ENCODE results near the gene NFASC.

Gene NFASC

DNA sequence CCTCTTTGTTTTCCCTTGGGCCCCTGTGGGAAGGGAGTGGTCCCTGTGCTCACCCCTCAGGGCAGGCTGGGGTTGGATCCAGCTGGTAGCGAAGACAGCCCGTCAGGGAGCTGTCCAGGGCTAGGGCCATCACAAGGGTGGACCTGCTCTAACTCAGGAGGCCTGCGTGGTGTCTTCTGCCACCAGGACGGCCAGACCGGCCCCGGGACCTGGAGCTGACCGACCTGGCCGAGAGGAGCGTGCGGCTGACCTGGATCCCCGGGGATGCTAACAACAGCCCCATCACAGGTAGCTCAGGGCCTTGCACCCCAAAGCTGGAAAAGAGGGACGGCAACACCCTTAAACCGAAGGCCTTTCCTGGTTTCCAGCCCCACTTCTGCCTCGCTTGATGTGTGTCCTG, 108.1 kb downstream of the NFASC start:
- no peaks in the 10 kb centered on the region for H3K4me1 ChIP-seq
- H3K4me3 ChIP-seq, result no peak overlapping the region
- H3K9me3 ChIP-seq, result no peaks in the 10 kb centered on the region
- H3K27ac ChIP-seq, result no peak overlapping the region
- intact Hi-C loops (cut with DNase I; ENCODE audit: low total_unique reads), result no loop called here
- TF ChIP-seq, protein P1, sequence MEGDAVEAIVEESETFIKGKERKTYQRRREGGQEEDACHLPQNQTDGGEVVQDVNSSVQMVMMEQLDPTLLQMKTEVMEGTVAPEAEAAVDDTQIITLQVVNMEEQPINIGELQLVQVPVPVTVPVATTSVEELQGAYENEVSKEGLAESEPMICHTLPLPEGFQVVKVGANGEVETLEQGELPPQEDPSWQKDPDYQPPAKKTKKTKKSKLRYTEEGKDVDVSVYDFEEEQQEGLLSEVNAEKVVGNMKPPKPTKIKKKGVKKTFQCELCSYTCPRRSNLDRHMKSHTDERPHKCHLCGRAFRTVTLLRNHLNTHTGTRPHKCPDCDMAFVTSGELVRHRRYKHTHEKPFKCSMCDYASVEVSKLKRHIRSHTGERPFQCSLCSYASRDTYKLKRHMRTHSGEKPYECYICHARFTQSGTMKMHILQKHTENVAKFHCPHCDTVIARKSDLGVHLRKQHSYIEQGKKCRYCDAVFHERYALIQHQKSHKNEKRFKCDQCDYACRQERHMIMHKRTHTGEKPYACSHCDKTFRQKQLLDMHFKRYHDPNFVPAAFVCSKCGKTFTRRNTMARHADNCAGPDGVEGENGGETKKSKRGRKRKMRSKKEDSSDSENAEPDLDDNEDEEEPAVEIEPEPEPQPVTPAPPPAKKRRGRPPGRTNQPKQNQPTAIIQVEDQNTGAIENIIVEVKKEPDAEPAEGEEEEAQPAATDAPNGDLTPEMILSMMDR (IDR thresholded peaks at IDR 0.05), result no peak
- H3K36me3 ChIP-seq, result peaks cover 0 to 71% (median 15%) of the 10 kb centered on the region in 3 donors
- no peaks in the 10 kb centered on the region for H3K27me3 ChIP-seq
- DNase-seq, result no peak

DNA sequence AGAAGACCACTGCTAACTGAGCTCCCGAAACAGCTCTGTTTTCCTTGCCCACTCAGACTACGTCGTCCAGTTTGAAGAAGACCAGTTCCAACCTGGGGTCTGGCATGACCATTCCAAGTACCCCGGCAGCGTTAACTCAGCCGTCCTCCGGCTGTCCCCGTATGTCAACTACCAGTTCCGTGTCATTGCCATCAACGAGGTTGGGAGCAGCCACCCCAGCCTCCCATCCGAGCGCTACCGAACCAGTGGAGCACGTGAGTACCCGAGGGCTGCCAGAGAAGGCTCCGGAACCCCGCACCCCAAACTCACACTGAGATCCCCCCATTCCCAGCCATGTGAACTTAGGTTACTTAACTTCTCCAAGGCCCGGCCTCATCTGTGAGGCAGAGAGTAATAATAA, 108.6 kb downstream of the NFASC start:
- TF ChIP-seq, protein P1 (IDR thresholded peaks at IDR 0.05), result no peak
- DNase-seq, result no peak
- peaks cover 0 to 67% (median 15%) of the 10 kb centered on the region in 3 donors for H3K36me3 ChIP-seq

DNA sequence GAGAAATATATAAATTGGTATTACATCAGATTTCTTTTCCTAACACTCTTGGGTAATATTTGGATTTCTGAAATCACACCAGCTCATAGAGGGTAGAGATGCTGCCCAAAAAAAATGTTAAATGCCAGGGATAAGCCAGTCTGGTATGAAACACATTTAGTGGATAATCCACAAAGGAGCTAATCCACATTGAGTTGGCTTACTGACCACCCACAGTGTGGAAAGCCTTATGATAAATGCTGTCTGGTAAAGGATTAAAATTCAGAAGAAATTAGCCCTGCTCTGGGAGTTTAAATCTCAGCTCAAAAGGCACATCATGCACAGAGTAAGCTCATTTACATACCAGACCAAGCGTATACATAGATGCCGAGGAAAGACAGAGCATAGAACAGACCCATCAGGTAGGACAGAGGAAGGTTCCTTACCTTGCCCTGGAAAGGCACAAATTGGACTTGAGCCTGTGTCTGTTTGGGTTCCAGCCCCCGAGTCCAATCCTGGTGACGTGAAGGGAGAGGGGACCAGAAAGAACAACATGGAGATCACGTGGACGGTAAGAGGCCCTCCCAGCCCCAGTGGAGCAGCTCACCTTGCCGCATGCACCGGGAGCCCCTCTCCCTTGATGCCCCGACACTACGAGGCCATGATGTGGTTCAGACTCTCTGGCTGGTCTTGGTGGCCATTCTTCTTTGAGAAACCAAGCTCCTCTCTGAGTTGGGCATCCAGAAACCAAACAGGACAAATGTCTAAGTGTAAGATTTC, 109.4 kb downstream of the NFASC start:
- no peaks in the 10 kb centered on the region for H3K4me1 ChIP-seq
- no peaks in the 10 kb centered on the region for H3K9me3 ChIP-seq
- no peak overlapping the region for H3K27ac ChIP-seq
- H3K4me3 ChIP-seq, result no peak overlapping the region
- peaks cover 0 to 67% (median 8%) of the 10 kb centered on the region in 3 donors for H3K36me3 ChIP-seq
- intact Hi-C loops (cut with DNase I; ENCODE audit: low total_unique reads), result loop anchor here (10.0 kb wide), 1 partner anchor 275 kb away; no protein-coding TSS in a partner anchor
- no peaks in the 10 kb centered on the region for H3K27me3 ChIP-seq
- TF ChIP-seq, protein P1 (IDR thresholded peaks at IDR 0.05), result no peak
- no peak for DNase-seq

More for the DNA sequence above, 108.6 kb downstream of the NFASC start:
- intact Hi-C loops (cut with DNase I; ENCODE audit: low total_unique reads), result no loop called here
- Histone ChIP-seq H3K4me1 (no peaks in the 10 kb centered on the region), H3K27ac (no peak overlapping the region), H3K27me3 (no peaks in the 10 kb centered on the region), H3K9me3 (no peaks in the 10 kb centered on the region), H3K4me3 (no peak overlapping the region)

DNA sequence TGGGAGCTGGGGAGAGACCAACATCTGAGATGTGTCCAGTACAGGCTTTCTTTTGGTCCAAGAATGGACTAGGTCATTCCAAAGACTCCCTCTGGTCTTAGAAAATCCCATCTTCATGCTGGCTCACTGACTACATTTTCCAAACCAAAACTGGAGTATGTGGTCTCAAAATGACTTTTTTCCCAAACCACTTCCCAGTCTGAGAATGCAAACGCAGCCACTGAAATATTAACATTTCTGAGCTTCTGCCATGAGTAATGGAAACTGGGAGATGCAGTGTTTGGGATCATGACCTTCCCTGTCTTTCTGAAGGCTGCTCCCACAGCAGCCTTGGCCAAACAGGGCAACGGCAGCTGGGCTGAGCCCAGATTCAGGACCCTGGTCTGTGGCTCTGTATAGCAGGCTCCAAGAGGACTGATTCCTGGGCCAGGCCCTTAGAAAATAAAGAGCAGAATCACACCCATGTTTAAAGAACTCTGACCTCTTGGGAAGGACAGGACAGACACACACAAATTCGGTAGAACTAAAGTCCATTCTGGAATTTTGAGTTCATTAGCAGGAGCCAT, 110.3 kb downstream of the NFASC start:
- TF ChIP-seq, protein P1 (IDR thresholded peaks at IDR 0.05), result no peak
- no peaks in the 10 kb centered on the region for H3K4me1 ChIP-seq
- no peak overlapping the region for H3K4me3 ChIP-seq
- DNase-seq, result no peak
- no peak overlapping the region for H3K27ac ChIP-seq
- peaks cover 0 to 72% (median 6%) of the 10 kb centered on the region in 3 donors for H3K36me3 ChIP-seq
- H3K9me3 ChIP-seq, result no peaks in the 10 kb centered on the region
- intact Hi-C loops (cut with DNase I; ENCODE audit: low total_unique reads), result loop anchor here (10.0 kb wide), 1 partner anchor 274 kb away; no protein-coding TSS in a partner anchor
- H3K27me3 ChIP-seq, result no peaks in the 10 kb centered on the region

DNA sequence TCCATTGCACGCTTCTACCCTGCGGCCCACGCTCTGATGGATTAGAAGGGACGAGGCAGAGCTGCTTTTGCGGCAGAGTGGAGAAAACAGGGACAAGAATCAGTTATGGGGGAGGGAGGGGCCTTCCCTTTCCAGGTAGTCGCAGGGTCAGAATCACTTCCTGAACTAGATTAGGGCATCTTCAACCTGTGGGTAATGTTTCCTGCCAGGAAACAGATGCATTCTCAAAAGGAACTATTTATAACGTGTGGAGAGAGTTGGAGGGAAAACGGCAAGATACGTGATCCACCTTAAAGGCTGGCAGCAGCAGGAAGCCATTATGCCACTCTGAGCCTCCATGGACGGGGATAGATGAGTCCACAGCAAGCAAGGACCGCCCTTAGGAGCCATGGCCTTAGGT, 112.5 kb downstream of the NFASC start:
- DNase-seq, result no peak
- H3K27ac ChIP-seq, result no peak overlapping the region
- TF ChIP-seq, protein P1 (IDR thresholded peaks at IDR 0.05), result no peak
- H3K4me3 ChIP-seq, result no peak overlapping the region
- H3K27me3 ChIP-seq, result no peaks in the 10 kb centered on the region
- H3K36me3 ChIP-seq, result peaks cover 0 to 76% (median 0%) of the 10 kb centered on the region in 3 donors
- no peaks in the 10 kb centered on the region for H3K9me3 ChIP-seq
- intact Hi-C loops (cut with DNase I; ENCODE audit: low total_unique reads), result loop anchor here (10.0 kb wide), 1 partner anchor 272 kb away; no protein-coding TSS in a partner anchor
- no peaks in the 10 kb centered on the region for H3K4me1 ChIP-seq
